ENCODE measurements around the gene GJC2. TPM values are rescaled to one million over a fixed set of nuclear protein-coding genes. Genes with fewer than 3 reads are reported as not detected.
"Not testable (repeated sequence)": the region's sequence is repeated elsewhere in the genome, so short reads cannot be mapped to it uniquely, and the experiment has no call there.

Gene GJC2
- total RNA-seq, 1 experiment from 2014 or later, result 1.5 TPM

DNA sequence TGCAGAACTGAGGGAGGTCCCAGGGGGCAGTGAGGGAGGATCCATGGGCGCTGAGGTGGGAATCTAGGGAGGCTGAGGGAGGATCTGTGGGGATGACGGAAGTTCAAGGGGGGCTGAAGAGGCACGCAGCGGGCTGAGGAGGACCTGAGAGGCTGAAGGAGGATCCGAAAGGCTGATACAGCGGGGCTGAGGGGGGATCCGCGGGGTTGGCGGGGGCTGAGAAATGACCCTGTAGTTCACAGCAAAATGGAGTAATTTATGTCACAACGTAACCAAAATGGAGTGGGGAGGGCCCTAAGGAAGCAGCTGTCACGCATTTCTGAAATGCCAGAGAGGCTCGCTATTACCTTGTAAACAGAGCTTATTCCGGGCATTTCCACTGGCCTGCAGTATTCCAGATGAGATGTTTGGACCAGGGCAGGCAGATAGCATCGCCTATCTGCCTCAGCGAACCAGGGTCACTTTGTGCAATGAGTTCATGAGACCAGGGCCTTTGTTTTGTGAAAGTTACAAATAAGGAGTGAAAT lies 39.7 kb upstream of the GJC2 start:
- ChIA-PET CTCF (interaction anchor here (0.6 to 2.4 kb wide), 5 partner anchors 21 to 111 kb away, joined by 3 to 23 read pairs (median 4); partner anchors contain the start of gene IBA57), POLR2A (interaction anchor here (0.6 to 1.4 kb wide), 8 partner anchors 16 to 322 kb away, joined by 3 to 18 read pairs (median 6); partner anchors contain the start of genes ARF1, GUK1 and IBA57)
- peak overlapping the region; percentile 94 for H3K4me3 ChIP-seq (ENCODE audit: low read depth, low read length)
- no peaks in the 10 kb centered on the region for H3K27me3 ChIP-seq (replicated peaks; ENCODE audit: control insufficient read depth, insufficient read depth, low read length)
- Mint-ChIP-seq H3K27ac (ENCODE audit: unreplicated experiment) (peak overlapping the region; percentile 100), H3K27me3 (ENCODE audit: insufficient read depth, unreplicated experiment) (no peaks in the 10 kb centered on the region), H3K36me3 (ENCODE audit: insufficient read depth, unreplicated experiment) (peaks cover 19% of the 10 kb centered on the region), H3K9me3 (ENCODE audit: unreplicated experiment) (no peaks in the 10 kb centered on the region), H3K4me1 (ENCODE audit: low read depth, unreplicated experiment) (peaks cover 7% of the 10 kb centered on the region), H3K4me3 (ENCODE audit: unreplicated experiment) (peak overlapping the region; percentile 99)
- BruUV-seq (replicated peaks), result no TSS peak
- H3K36me3 ChIP-seq (ENCODE audit: control insufficient read depth, insufficient read depth, low read length), result no peaks in the 10 kb centered on the region
- peaks cover 8% of the 10 kb centered on the region for H3K4me1 ChIP-seq
- intact Hi-C loops (cut with micrococcal nuclease; ENCODE audit: unreplicated experiment), result loop anchor here (1.0 to 10.0 kb wide), 5 partner anchors 21 to 625 kb away; partner anchors contain the start of genes ARF1, GUK1 and IBA57
- TF ChIP-seq, protein P1, sequence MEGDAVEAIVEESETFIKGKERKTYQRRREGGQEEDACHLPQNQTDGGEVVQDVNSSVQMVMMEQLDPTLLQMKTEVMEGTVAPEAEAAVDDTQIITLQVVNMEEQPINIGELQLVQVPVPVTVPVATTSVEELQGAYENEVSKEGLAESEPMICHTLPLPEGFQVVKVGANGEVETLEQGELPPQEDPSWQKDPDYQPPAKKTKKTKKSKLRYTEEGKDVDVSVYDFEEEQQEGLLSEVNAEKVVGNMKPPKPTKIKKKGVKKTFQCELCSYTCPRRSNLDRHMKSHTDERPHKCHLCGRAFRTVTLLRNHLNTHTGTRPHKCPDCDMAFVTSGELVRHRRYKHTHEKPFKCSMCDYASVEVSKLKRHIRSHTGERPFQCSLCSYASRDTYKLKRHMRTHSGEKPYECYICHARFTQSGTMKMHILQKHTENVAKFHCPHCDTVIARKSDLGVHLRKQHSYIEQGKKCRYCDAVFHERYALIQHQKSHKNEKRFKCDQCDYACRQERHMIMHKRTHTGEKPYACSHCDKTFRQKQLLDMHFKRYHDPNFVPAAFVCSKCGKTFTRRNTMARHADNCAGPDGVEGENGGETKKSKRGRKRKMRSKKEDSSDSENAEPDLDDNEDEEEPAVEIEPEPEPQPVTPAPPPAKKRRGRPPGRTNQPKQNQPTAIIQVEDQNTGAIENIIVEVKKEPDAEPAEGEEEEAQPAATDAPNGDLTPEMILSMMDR (IDR thresholded peaks at IDR 0.05; ENCODE audit: insufficient read depth in 1 of 2, low read depth in 1 of 2, low read length in 1 of 2, severe bottlenecking in 1 of 2, unreplicated experiment in 1 of 2), result no peak
- no peaks in the 10 kb centered on the region; the same call in 1 of the 2 replicates for H3K9me3 ChIP-seq
- DNase-seq, result peak; percentile 77 to 82

DNA sequence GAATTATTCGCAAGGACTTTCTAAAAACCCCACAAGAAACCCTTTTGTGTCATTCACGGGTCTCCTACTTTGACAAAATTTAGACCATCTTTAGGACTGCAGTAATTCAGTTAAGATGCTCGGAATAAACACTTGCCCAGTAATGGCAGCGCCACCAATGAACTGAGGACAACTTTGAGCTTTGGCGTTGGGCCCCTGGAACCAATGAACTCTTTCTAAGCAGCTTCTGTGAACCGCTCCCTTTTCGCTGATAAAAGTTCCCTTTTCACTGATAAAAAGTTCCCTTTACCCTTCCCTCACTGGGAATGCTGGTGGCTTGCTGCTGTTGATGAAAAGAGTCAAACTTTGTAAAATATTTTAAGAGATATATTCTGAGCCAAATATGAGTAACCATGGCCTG lies 39.2 kb upstream of the GJC2 start:
- Mint-ChIP-seq H3K27ac (ENCODE audit: unreplicated experiment) (peak overlapping the region; percentile 100), H3K27me3 (ENCODE audit: insufficient read depth, unreplicated experiment) (no peaks in the 10 kb centered on the region), H3K36me3 (ENCODE audit: insufficient read depth, unreplicated experiment) (peaks cover 18% of the 10 kb centered on the region), H3K9me3 (ENCODE audit: unreplicated experiment) (no peaks in the 10 kb centered on the region), H3K4me3 (ENCODE audit: unreplicated experiment) (peak overlapping the region; percentile 99), H3K4me1 (ENCODE audit: low read depth, unreplicated experiment) (peaks cover 7% of the 10 kb centered on the region)
- TSS peak; percentile 68 for BruUV-seq (replicated peaks)
- POLR2A ChIA-PET, result interaction anchor here (0.6 to 1.4 kb wide), 7 partner anchors 16 to 323 kb away, joined by 3 to 18 read pairs (median 7); partner anchors contain the start of genes ARF1, GUK1 and IBA57
- TF ChIP-seq, protein P1 (IDR thresholded peaks at IDR 0.05; ENCODE audit: insufficient read depth in 1 of 2, low read depth in 1 of 2, low read length in 1 of 2, severe bottlenecking in 1 of 2, unreplicated experiment in 1 of 2), result no peak
- Histone ChIP-seq H3K9me3 (no peaks in the 10 kb centered on the region; the same call in 1 of the 2 replicates), H3K4me3 (ENCODE audit: low read depth, low read length) (peak overlapping the region; percentile 94; the same call in 1 of the 2 replicates), H3K27me3 (replicated peaks; ENCODE audit: control insufficient read depth, insufficient read depth, low read length) (no peaks in the 10 kb centered on the region), H3K4me1 (peaks cover 8% of the 10 kb centered on the region), H3K36me3 (ENCODE audit: control insufficient read depth, insufficient read depth, low read length) (no peaks in the 10 kb centered on the region)
- DNase-seq, result no peak
- intact Hi-C loops (cut with micrococcal nuclease; ENCODE audit: unreplicated experiment), result loop anchor here (1.0 kb wide), 2 partner anchors 21 to 30 kb away; partner anchors contain the start of gene GUK1
- CTCF ChIA-PET, result interaction anchor here (1.0 to 2.4 kb wide), 4 partner anchors 20 to 111 kb away, joined by 3 to 23 read pairs (median 4); partner anchors contain the start of gene IBA57

DNA sequence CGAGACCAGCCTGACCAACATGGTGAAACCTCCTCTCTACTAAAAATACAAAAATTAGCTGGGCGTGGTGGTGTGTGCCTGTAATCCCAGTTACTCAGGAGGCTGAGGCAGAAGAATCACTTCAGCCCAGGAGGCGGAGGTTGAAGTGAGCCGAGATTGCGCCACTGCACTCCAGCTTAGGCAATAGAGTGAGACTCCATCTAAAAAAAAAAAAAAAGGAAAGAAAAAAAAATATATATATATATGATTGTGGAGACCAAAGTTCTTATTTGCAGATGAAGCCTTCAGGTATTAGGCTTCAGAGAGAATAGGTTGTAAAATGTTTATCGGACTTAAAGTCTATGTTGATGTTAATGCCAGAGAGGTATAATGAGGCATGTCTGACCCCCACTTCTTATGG lies 38.4 kb upstream of the GJC2 start:
- DNase-seq; H3K9me3 ChIP-seq; H3K4me3 ChIP-seq (ENCODE audit: low read depth, low read length); intact Hi-C loops (cut with micrococcal nuclease; ENCODE audit: unreplicated experiment); H3K4me1 ChIP-seq; H3K4me1 Mint-ChIP-seq (ENCODE audit: low read depth, unreplicated experiment); H3K27me3 Mint-ChIP-seq (ENCODE audit: insufficient read depth, unreplicated experiment); H3K4me3 Mint-ChIP-seq (ENCODE audit: unreplicated experiment); H3K27me3 ChIP-seq (replicated peaks; ENCODE audit: control insufficient read depth, insufficient read depth, low read length); POLR2A ChIA-PET; H3K36me3 ChIP-seq (ENCODE audit: control insufficient read depth, insufficient read depth, low read length); CTCF ChIA-PET; BruUV-seq (replicated peaks); H3K9me3 Mint-ChIP-seq (ENCODE audit: unreplicated experiment): not testable (repeated sequence)
- Mint-ChIP-seq H3K27ac (ENCODE audit: unreplicated experiment) (peak overlapping the region; percentile 100), H3K36me3 (ENCODE audit: insufficient read depth, unreplicated experiment) (peaks cover 18% of the 10 kb centered on the region)

All from Caco-2 (cell line).